ENCODE measurements around the gene PCSK6. TPM values are rescaled to one million over a fixed set of nuclear protein-coding genes. Genes with fewer than 3 reads are reported as not detected.

PCSK6 gene
- total and polyA plus RNA-seq, 8 donors, result 2.8 to 91.5 (median 17.8) TPM

DNA sequence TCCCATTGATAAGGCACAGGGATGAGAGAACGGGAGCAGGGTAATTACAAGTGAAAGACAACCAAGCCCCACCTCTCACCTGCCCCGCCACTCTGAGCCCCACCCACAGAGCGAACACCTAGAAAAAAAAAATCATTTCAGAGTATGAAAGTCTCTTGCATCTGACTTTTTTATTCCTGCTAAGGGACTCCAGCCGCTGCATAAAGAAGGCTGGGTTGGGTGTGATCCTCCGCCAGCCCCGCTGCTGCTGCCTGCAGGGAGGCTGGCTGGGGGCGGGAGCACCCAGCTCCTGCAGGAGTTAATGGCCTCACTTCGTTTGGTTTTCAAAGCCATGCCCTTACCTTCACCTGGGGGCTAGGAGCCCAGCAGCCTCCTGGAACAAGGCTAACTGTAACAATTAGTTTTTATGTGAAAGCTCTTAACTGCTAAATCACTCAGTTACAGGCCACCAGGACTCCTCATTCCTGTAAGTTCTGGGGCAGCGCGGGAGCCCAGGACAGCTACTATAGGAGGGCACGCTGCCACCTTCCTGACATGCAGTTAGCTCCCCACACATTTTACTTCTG, 116.5 kb downstream of the PCSK6 start:
- Histone ChIP-seq H3K4me1 (peaks cover 18 to 40% (median 31%) of the 10 kb centered on the region in 4 donors), H3K36me3 (no peaks in the 10 kb centered on the region), H3K27me3 (peaks cover 0 to 20% (median 0%) of the 10 kb centered on the region in 3 donors), H3K4me3 (no peak overlapping the region), H3K9me3 (no peaks in the 10 kb centered on the region), H3K27ac (no peak overlapping the region)
- peak in 1 of 2 donors; percentile 30 for DNase-seq
- WGBS, 5 donors, result 21 to 41% (median 30%) methylated on average over 11 of the region's 11 CpGs
- intact Hi-C loops (cut with DNase I; ENCODE audit: low total_unique reads), result no loop called here
- TF ChIP-seq POLR2AphosphoS5 (IDR thresholded peaks at IDR 0.05) (no peak), POLR2A (IDR thresholded peaks at IDR 0.05) (no peak)

GRCh38 chr15:101372149-101372577, 117.3 kb downstream of the PCSK6 start:
- DNase-seq, result peak in 1 of 2 donors; percentile 54
- TF ChIP-seq POLR2A (IDR thresholded peaks at IDR 0.05), result no peak
- TF ChIP-seq POLR2AphosphoS5 (IDR thresholded peaks at IDR 0.05), result no peak
- no peak for TF ChIP-seq CTCF (IDR thresholded peaks at IDR 0.05)
- TF ChIP-seq EP300 (IDR thresholded peaks at IDR 0.05), result no peak
- Histone ChIP-seq H3K36me3 (no peaks in the 10 kb centered on the region), H3K4me3 (no peak overlapping the region), H3K4me1 (peaks cover 18 to 40% (median 31%) of the 10 kb centered on the region in 4 donors), H3K27ac (no peak overlapping the region), H3K9me3 (no peaks in the 10 kb centered on the region), H3K27me3 (peaks cover 0 to 20% (median 0%) of the 10 kb centered on the region in 3 donors)
- intact Hi-C loops (cut with DNase I; ENCODE audit: low total_unique reads), result no loop called here
- WGBS, 5 donors, result 66 to 79% (median 76%) methylated on average over 13 of the region's 13 CpGs

- H3K4me1 ChIP-seq, result peaks cover 18 to 40% (median 31%) of the 10 kb centered on the region in 4 donors
- no peaks in the 10 kb centered on the region for H3K9me3 ChIP-seq
- no peak for TF ChIP-seq POLR2AphosphoS5 (IDR thresholded peaks at IDR 0.05)
- TF ChIP-seq POLR2A (IDR thresholded peaks at IDR 0.05), result no peak
- no peak for DNase-seq
- no peak overlapping the region for H3K4me3 ChIP-seq
- 89 to 95% (median 95%) methylated on average over 11 of the region's 11 CpGs for WGBS, 5 donors
- intact Hi-C loops (cut with DNase I; ENCODE audit: low total_unique reads), result no loop called here
- peaks cover 0 to 20% (median 0%) of the 10 kb centered on the region in 3 donors for H3K27me3 ChIP-seq
- H3K27ac ChIP-seq, result no peak overlapping the region
- no peaks in the 10 kb centered on the region for H3K36me3 ChIP-seq
Observed at GRCh38 chr15:101371519-101371918, 118.0 kb downstream of the PCSK6 start.

DNA sequence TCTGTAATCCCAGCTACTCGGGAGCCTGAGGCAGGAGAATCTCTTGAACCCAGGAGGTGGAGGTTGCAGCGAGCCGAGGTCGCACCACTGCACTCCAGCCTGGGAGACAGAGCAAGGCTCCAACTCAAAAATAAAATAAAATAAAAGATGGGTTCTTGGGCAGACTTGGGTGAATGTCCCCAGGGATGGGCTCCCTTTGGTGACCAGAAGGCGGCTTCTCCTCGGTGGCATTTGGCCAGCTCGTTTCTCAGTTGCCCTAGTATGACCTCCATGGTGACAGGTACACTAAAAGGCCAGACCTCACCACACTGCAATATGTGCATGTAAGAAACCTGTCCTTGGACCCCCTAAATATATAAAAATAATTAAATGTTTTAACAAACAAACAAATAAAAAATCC, 118.4 kb downstream of the PCSK6 start:
- Histone ChIP-seq H3K36me3 (peaks cover 0 to 3% (median 0%) of the 10 kb centered on the region in 4 donors), H3K27me3 (peaks cover 0 to 20% (median 0%) of the 10 kb centered on the region in 3 donors), H3K27ac (no peak overlapping the region), H3K4me1 (peaks cover 18 to 40% (median 31%) of the 10 kb centered on the region in 4 donors), H3K4me3 (no peak overlapping the region), H3K9me3 (no peaks in the 10 kb centered on the region)
- TF ChIP-seq EP300 (IDR thresholded peaks at IDR 0.05) (no peak), POLR2AphosphoS5 (IDR thresholded peaks at IDR 0.05) (no peak), POLR2A (IDR thresholded peaks at IDR 0.05) (no peak), CTCF (IDR thresholded peaks at IDR 0.05) (no peak)
- WGBS, 5 donors, result 88 to 97% (median 96%) methylated on average over 7 of the region's 7 CpGs
- no peak for DNase-seq
- intact Hi-C loops (cut with DNase I; ENCODE audit: low total_unique reads), result no loop called here

DNA sequence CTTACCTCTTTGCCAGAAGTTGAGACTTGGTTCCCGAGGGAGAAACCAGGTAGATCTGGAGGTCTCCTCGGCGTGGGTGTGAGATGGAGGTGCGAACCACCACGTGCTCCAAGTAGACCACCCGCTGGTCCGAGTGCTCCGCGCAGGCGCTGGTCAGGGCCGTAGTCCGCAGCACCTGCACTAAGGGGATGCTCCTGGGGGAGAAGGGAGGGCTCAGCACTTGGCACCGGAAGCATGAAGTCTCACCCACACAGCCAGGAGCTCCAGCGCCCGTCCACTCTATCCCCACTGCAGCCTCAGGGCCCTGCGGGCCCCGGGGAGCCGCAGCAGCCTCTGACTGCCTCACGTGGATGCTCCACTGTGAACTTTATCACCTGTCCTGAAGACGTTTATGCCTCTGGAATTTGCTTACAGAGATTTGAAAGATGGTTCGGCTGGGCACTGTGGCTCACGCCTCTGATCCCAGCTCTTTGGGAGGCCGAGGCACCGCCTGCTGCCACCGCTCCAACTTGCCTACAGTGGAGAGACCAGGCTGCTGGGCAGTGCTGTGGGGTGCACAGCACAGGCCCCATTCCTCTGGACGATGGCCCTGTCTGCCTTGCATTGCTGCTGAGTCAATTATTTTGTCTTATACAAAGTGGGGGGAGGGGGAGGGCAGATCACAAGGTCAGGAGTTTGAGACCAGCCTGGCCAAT, 119.0 kb downstream of the PCSK6 start:
- H3K27me3 ChIP-seq, result peaks cover 0 to 20% (median 0%) of the 10 kb centered on the region in 3 donors
- peaks cover 0 to 9% (median 0%) of the 10 kb centered on the region in 4 donors for H3K36me3 ChIP-seq
- no peak for TF ChIP-seq POLR2A (IDR thresholded peaks at IDR 0.05)
- no peak for TF ChIP-seq CTCF (IDR thresholded peaks at IDR 0.05)
- no peak for TF ChIP-seq POLR2AphosphoS5 (IDR thresholded peaks at IDR 0.05)
- no peak for TF ChIP-seq EP300 (IDR thresholded peaks at IDR 0.05)
- H3K4me1 ChIP-seq, result peaks cover 18 to 40% (median 31%) of the 10 kb centered on the region in 4 donors
- no peaks in the 10 kb centered on the region for H3K9me3 ChIP-seq
- H3K4me3 ChIP-seq, result no peak overlapping the region
- intact Hi-C loops (cut with DNase I; ENCODE audit: low total_unique reads), result no loop called here
- DNase-seq, result no peak
- WGBS, 5 donors, result 90 to 94% (median 93%) methylated on average over 8 to 26 of the region's 26 CpGs
- no peak overlapping the region for H3K27ac ChIP-seq

All from stomach (tissue), 9 donors.